ENCODE results near the gene CD1E. TPM values are rescaled to one million over a fixed set of nuclear protein-coding genes. Genes with fewer than 3 reads are reported as not detected.
"Not testable (repeated sequence)": the region's sequence is repeated elsewhere in the genome, so short reads cannot be mapped to it uniquely, and the experiment has no call there.

CD1E gene
- total RNA-seq, 1 donor from 2014 or later: not detected

DNA sequence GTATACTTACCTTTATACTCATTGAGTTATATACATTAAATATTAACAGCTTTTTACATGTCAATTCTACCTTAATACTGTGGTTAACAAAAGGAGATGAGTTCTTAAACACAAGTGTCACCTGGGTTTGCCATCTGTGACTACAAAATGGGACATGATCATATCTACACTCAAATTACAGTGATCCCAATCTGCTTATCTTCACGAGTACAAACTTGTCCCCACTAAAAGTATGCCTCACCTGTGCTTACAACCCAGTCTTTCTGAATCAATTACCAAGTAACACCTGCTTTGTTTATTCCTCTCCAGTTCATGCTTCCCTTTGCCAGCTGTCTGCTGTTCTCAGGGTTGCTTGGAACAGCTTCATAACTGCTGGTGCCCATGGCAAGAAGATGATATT, 8.8 kb downstream of the CD1E start:
- DNase-seq (ENCODE audit: low read depth in 2 of 2): no peak

DNA sequence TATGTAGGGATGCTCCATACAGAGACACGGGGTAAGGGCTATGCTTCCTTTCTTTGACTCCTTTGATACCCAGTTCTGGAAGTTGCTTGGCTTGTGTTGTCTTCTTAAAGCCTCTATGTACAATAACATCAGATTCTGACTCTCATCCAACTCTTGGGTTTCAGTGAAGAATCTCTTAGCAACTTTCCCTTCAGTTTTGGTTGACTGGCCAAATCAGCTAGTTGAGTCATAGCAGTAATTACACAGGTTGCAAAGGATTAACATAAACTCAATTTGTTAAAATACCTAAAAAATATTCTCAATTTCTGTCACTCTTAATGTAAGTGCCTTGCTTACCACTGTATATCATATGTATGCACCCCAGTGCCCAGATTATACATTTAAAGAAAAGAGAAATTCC, 9.2 kb downstream of the CD1E start:
- no peak for DNase-seq (ENCODE audit: low read depth in 2 of 2)

DNA sequence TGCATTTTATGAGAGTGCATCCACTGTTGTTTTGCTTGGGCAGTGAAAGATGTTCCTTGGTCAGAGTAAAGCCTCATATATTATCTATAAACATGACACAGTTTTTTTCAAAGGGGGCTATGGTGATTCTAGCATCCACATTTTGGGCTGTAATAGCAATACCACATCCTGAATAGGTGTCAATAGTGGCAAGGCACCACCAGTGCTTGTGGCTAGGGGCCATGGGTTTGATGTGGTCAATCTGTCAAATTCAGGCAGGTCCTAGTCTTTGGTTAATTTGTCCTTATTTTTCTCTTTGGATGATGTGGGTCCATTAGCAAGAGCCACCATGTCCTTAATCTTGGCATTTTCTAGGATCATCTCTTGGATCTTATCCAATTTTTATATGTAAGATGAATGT, 13.1 kb downstream of the CD1E start:
- DNase-seq (ENCODE audit: low read depth in 2 of 2): no peak

DNA sequence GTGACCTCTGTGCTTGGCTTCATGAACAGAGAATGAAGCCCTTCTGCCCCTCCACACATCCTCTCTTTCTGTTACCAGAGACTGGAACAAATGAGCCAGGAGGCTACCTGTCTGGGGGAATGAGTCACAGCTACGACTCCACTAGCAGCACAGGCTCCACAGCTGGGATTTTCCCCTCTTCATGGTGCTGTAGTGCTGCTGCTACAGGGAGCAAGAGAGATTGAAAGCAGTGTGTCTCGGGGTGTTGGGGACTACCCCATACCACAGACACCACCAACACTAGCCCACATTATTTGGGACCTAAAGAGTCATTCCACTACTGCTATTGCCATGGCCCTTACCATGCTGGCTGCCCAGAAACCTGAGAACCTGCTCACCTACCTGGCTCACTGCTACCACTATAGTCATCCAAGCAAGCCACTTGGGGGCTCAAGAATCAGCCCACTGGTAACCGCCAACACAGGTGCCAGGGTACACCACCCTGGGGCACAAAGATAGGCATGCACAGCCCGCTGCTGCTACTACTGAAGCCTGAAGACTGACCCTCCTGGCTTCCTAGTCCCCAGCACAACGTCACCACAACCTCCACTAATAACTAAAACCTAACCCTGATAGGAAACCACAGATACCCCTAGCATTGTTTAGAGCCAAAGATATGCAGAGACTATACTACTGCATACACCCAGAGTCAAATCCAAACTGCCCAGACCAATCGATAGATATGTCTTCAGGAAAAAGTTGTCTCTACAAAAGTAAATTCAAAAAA, 17.7 kb downstream of the CD1E start:
- DNase-seq (ENCODE audit: low read depth in 2 of 2): no peak

DNA sequence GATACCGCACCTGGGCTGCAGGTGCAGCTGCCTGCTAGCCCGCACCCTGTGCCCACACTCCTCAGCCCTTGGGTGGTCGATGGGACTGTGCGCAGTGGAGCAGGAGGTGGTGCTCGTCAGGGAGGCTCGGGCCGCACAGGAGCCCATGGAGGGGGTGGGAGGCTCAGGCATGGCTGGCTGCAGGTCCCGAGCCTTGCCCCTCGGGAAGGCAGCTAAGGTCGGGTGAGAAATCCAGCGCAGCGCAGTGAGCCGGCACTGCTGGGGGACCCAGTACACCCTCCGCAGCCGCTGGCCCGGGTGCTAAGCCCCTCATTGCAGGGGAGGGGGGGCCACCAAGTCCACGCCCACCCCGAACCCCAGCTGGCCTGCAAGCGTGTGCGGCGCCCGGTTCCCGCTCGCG, 20.4 kb downstream of the CD1E start:
- not testable (repeated sequence) for DNase-seq (ENCODE audit: low read depth in 2 of 2)

DNA sequence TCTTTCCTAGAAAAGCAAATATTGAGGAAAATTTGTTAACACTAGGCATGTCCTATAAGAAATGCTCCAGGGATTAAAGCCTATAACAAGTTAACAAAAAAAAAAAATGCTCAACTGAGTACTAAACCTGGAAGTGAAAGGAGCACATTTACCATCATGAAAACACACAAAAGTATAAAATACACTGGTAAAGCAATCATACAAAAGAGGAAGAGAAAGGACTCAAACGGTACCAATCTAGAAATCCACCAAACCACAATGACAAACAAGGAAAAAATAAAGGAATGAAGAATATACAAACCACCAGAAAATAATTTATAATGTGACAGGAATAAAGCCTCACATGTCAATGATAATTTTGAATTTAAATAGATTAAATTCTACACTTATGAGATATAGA, 21.2 kb downstream of the CD1E start:
- DNase-seq (ENCODE audit: low read depth in 2 of 2): no peak

DNA sequence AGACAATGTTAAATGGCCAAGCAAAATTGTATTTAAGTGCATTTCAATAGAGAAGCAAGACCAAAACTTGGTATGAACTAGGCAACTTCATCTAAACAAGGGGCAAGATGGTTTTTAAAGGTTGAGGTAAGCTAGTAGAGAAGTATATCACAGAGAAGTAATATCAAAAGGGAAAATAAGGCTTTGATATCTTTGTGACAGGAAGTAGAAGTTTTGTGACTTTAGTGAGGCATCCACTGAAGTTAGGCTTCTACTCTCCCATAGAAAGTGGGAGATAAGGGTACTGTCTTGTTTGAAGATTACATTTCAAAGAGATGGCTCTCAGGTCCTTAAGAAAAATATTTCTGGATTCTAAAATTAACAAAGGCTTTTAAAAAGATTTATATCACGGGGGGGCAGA, 36.6 kb downstream of the CD1E start:
- DNase-seq (ENCODE audit: low read depth in 2 of 2): no peak

DNA sequence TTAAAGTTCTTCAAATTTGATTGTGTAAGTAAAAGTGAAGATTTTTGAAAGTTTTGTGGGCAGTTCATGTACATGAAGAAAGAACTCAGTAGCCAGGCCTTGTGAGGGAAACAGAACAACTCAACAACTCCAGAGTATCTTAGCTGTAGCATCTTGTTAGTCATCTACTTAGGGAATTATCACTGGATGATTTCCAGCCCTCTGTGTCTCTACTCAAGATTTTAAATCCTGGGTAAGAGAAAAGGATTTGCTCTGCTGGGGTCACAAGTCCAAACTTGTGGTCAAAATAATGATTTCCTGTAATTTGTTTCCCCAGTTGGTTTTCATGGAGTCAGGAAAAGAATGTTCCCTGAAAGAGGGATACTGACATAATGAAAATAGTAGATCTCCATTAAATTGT, 37.4 kb downstream of the CD1E start:
- no peak for DNase-seq (ENCODE audit: low read depth in 2 of 2)

DNA sequence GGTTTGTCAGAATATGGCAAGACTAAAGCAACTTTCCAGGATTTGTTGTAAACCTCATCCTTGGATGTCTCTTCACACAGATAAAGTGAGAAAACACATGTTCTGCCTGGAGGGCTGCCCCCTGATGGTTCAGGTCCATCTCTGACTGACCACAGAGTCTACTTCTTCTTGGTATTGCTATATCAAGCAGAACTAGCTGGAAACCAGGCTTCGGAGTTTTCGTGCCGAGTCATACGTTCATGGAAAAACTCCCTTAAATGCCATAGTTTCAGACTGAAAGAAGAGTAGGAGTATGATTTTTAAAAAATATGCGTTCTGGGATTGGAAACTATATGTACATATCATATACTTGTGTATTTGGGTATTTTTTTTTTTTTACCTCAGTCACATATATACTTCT, 39.8 kb downstream of the CD1E start:
- DNase-seq (ENCODE audit: low read depth in 2 of 2): no peak

DNA sequence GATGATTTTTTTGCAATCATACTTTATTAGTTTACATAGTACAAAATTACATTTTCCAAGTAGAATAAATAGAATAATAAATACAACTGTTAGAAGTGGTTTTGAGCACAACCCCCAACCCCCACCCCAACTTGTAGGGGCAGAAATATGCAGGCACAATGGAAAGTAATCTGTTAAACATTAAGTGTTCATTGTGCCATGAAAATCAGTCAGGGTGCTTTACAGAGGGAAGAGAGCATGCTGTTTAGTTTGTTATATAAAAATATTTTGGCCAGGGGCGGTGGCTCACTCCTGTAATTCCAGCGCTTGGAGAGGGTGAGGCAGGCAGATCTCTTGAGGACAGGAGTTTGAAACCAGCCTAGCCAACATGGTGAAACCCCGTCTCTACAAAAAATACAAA, 43.0 kb downstream of the CD1E start:
- DNase-seq (ENCODE audit: low read depth in 2 of 2): no peak

DNA sequence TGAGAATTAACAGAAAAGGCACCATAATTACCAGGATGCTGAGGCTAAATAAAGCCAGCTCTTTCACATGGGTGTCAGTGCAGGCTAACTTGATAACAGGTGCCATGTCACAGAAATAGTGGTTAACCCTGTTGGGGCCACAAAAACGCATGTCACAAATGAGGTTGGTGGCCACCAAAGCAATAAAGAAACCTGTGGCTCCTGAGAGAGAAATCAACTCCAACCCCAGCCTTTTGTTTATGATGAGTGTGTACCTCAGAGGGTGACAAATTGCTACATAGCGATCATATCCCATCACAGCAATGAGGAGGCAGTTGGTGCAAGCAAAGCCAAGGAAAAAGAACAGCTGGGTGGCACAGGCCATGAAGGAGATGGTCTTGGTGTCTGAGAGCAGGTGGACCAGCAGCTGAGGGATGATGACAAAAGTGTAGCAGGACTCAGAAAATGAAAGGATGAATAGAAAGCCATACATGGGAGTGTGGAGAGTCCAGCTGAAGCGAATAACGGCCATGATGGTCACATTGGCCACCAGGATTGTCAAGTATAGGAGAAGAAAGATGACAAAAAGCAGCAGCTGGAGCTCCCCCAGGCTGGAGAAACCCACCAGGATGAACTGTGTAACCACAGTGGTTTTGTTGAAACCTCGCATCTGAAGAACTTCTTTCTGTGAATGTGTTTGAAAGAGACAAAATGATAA, 45.3 kb downstream of the CD1E start, which contains the start of gene OR10T2:
TSS of gene OR10T2 (minus strand) at position 649 of the 697 bp plus-strand sequence. CDS start at position 649, 0 bp downstream.
- no peak for DNase-seq (ENCODE audit: low read depth in 2 of 2)

DNA sequence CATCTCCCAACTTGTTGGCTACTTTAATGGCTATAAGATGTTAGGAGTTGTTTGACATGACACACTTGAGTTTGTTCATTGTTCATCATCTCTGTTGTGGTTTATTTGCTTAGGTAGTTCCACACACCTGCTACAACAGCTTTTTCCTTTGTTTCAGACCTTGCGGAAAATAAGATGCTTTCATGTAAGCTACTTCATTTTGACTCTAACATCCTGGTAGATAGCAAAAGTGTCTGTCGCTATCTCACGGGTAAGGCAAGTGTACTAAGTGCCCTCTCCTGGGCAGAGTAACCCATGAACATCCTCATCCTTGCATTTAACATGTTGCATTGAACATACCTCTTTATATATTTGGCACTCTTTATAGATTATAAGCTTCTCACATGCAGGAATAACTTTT, 47.2 kb downstream of the CD1E start:
- no peak for DNase-seq (ENCODE audit: low read depth in 2 of 2)

DNA sequence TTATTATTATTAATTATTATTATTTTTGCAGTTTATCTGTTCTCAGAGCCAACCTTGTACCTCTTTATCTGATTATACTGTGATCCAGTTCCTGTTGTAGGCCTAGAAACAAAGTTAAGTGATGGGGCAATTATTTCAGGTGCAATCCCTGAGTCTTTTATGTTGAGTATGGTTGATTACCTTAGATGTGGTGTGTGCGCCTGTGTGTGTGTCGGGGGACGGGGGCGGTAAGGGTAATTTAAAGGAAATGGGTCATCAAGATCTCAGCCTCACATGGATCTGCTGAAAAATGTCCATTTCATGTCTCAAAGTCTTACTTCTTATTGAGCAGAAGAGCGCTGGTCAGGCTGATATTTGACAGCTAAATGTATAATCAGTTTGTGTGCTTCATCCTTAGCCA, 53.4 kb downstream of the CD1E start:
- DNase-seq (ENCODE audit: low read depth in 2 of 2): no peak

Other genes with a start within 250 kb of the CD1E start
- 0.13 TPM in 1 of 2 replicates, not detected in the other for gene CD1D, start 173.0 kb upstream of the CD1E start, total RNA-seq
- gene CD1A, start 99.5 kb upstream of the CD1E start, total RNA-seq: not detected in 2 replicates
- gene CD1C, start 64.0 kb upstream of the CD1E start, total RNA-seq: not detected in 2 replicates
- gene CD1B, start 22.4 kb upstream of the CD1E start, total RNA-seq: not detected in 2 replicates
- gene OR10T2, start 45.6 kb downstream of the CD1E start, total RNA-seq: not detected in 2 replicates
- gene OR10K2, start 72.3 kb downstream of the CD1E start, total RNA-seq: not detected in 2 replicates
- not detected in 2 replicates for gene OR10K1, start 107.9 kb downstream of the CD1E start, total RNA-seq
- gene OR10R2, start 118.3 kb downstream of the CD1E start, total RNA-seq: not detected in 2 replicates
- gene OR6Y1, start 200.5 kb downstream of the CD1E start, total RNA-seq: not detected in 2 replicates
- not detected in 2 replicates for gene OR6P1, start 216.7 kb downstream of the CD1E start, total RNA-seq
- not detected in 2 replicates for gene OR10X1, start 226.0 kb downstream of the CD1E start, total RNA-seq

All from dermis microvascular lymphatic vessel endothelial cell (primary cell).